IMR-90 (cell line): ENCODE results near the gene ATP6V0A4. TPM values are rescaled to one million over a fixed set of nuclear protein-coding genes. Genes with fewer than 3 reads are reported as not detected.

ENCODE experiments used
- ATAC-seq: fragments of 200-7000 bp; cut with Tn5 transposase; 2 replicates; pipeline ENCODE4 v1.9.1; 2020; ENCODE audit warnings: low read depth, mild to moderate bottlenecking, moderate library complexity
- BruUV-seq: library from RNA; stranded (reverse); fragments of 400-500 nt; replicated peaks from 2 replicates; lab custom pipeline; 2021; lab: Mats Ljungman, UMichigan
- CTCF ChIA-PET: fragments of 300-600 bp; formaldehyde crosslinking; extraction: SDS; loops from one replicate; lab custom pipeline; 2021; ENCODE audit warnings: antibody characterized with exemption; lab: Yijun Ruan, JAX
- POLR2A ChIA-PET: fragments of 300-600 bp; sonication (Branson Sonifier 250); formaldehyde crosslinking; loops from one replicate; lab custom pipeline; 2022; ENCODE audit warnings: antibody characterized with exemption; ENCODE audit not compliant: unreplicated experiment; lab: Charles Lee
- DNase-seq: peaks from one replicate; pipeline ENCODE4 v3.0.0; 2013
- H2AFZ ChIP-seq: replicated peaks from 2 replicates; pipeline ENCODE3; 2013; ENCODE audit warnings: low read length, mild to moderate bottlenecking; ENCODE audit not compliant: poor library complexity
- H2AK5ac ChIP-seq: 2 replicates; pipeline ENCODE4 v1.6.1; 2013; ENCODE audit warnings: low read depth, low read length, inconsistent platforms
- H2AK9ac ChIP-seq: replicated peaks from 2 replicates; pipeline ENCODE3; 2013; ENCODE audit warnings: mild to moderate bottlenecking, low read depth, low read length, moderate library complexity; ENCODE audit not compliant: poor library complexity
- H2BK120ac ChIP-seq: 2 replicates; pipeline ENCODE4 v1.6.1; 2013; ENCODE audit warnings: low read depth, low read length, inconsistent platforms
- H2BK15ac ChIP-seq: 3 replicates; pipeline ENCODE4 v1.6.1; 2013; ENCODE audit warnings: low read depth, low read length, inconsistent platforms
- H2BK20ac ChIP-seq: 2 replicates; pipeline ENCODE4 v1.6.1; 2013; ENCODE audit warnings: low read depth, mild to moderate bottlenecking, inconsistent platforms, low read length, moderate library complexity
- H2BK5ac ChIP-seq: 2 replicates; pipeline ENCODE4 v1.6.1; 2013; ENCODE audit warnings: mild to moderate bottlenecking, low read depth, low read length, inconsistent platforms; ENCODE audit not compliant: poor library complexity, severe bottlenecking
- H3K14ac ChIP-seq: replicated peaks from 2 replicates; pipeline ENCODE4 v1.6.1; 2013; ENCODE audit warnings: low read depth, low read length, inconsistent platforms
- H3K18ac ChIP-seq: 2 replicates; pipeline ENCODE4 v1.6.1; 2013; ENCODE audit warnings: low read depth, low read length, control low read depth
- H3K23ac ChIP-seq: 2 replicates; pipeline ENCODE4 v1.6.1; 2013; ENCODE audit warnings: low read depth, low read length, inconsistent platforms
- H3K27ac ChIP-seq: 2 replicates; pipeline ENCODE4 v1.5.1; 2013; ENCODE audit warnings: mild to moderate bottlenecking, control low read depth, low read length; ENCODE audit not compliant: insufficient read depth
- H3K27me3 ChIP-seq: 2 replicates; pipeline ENCODE4 v1.6.1; 2013; ENCODE audit warnings: low read length; ENCODE audit not compliant: control insufficient read depth, insufficient read depth
- H3K36me3 ChIP-seq: 2 replicates; pipeline ENCODE4 v1.6.1; 2013; ENCODE audit warnings: low read length, mixed read lengths; ENCODE audit not compliant: control insufficient read depth, insufficient read depth
- H3K4ac ChIP-seq: 2 replicates; pipeline ENCODE4 v1.6.1; 2013; ENCODE audit warnings: low read depth, low read length, inconsistent platforms
- H3K4me1 ChIP-seq: 2 replicates; pipeline ENCODE4 v1.6.1; 2013; ENCODE audit warnings: low read length, mixed read lengths; ENCODE audit not compliant: control insufficient read depth, insufficient read depth
- H3K4me2 ChIP-seq: 2 replicates; pipeline ENCODE4 v1.6.1; 2013; ENCODE audit warnings: low read depth, mild to moderate bottlenecking, control low read depth, low read length, moderate library complexity
- H3K4me3 ChIP-seq: 2 replicates; pipeline ENCODE4 v1.5.1; 2013; ENCODE audit warnings: low read depth, mild to moderate bottlenecking, control low read depth, low read length, moderate library complexity; ENCODE audit not compliant: insufficient read depth
- H3K56ac ChIP-seq: 2 replicates; pipeline ENCODE4 v1.6.1; 2013; ENCODE audit warnings: low read length, inconsistent platforms; ENCODE audit not compliant: insufficient read depth; ENCODE audit errors: extremely low read depth
- H3K79me1 ChIP-seq, 2 experiments: 2 replicates each; pipeline ENCODE4 v1.6.1; 2013; ENCODE audit warnings: low read length in 2 of 2, inconsistent platforms in 1 of 2, low read depth in 1 of 2
- H3K9ac ChIP-seq: 2 replicates; pipeline ENCODE4 v1.6.1; 2013; ENCODE audit warnings: low read depth, low read length, control low read depth
- H3K9me1 ChIP-seq: 2 replicates; pipeline ENCODE4 v1.6.1; 2013; ENCODE audit warnings: low read length, inconsistent platforms; ENCODE audit not compliant: insufficient read depth
- H3K9me3 ChIP-seq: 2 replicates; pipeline ENCODE4 v1.6.1; 2013; ENCODE audit warnings: low read length; ENCODE audit not compliant: control insufficient read depth, insufficient read depth
- H4K20me1 ChIP-seq: 2 replicates; pipeline ENCODE4 v1.6.1; 2013; ENCODE audit warnings: low read length, inconsistent platforms; ENCODE audit not compliant: insufficient read depth
- H4K5ac ChIP-seq: 2 replicates; pipeline ENCODE4 v1.6.1; 2013; ENCODE audit warnings: mild to moderate bottlenecking, low read depth, low read length, control low read depth
- H4K8ac ChIP-seq, 2 experiments: 2 replicates each; pipeline ENCODE4 v1.6.1; 2013; ENCODE audit warnings: low read depth in 2 of 2, low read length in 2 of 2, control low read depth in 1 of 2, inconsistent platforms in 1 of 2
- H4K91ac ChIP-seq: 2 replicates; pipeline ENCODE4 v1.6.1; 2013; ENCODE audit warnings: low read depth, low read length, inconsistent platforms; ENCODE audit not compliant: insufficient read depth
- CEBPB ChIP-seq: IDR thresholded peaks from 2 replicates; pipeline ENCODE4 v1.6.1; 2012; ENCODE audit warnings: low read depth, low read length, improper control_type of control experiment
- WGBS, 2 experiments: methylation state at CpG; one replicate each; pipeline versions ENCODE4 v1.1.5 to v1.1.7; 2013; ENCODE audit warnings: missing lambda C conversion rate in 2 of 2; ENCODE audit not compliant: insufficient read length in 1 of 2; ENCODE audit errors: extremely low coverage in 2 of 2; 5-methylcytosine and 5-hydroxymethylcytosine counted together
- dilution Hi-C: fragments of 300-500 bp; cut with HindIII; formaldehyde crosslinking; loops from one replicate; pipeline ENCODE4 v1.14.3; 2018; ENCODE audit warnings: low sequenced_read_pairs; ENCODE audit not compliant: unreplicated experiment
- in situ Hi-C: fragments of 300-500 bp; cut with MboI; formaldehyde crosslinking; loops from 3 replicates; pipeline ENCODE4 v1.14.3; 2019; ENCODE audit warnings: low sequenced_read_pairs, inconsistent platforms, mixed read lengths
- intact Hi-C: fragments of 100-400 bp; cut with micrococcal nuclease; formaldehyde crosslinking; loops from 2 replicates; pipeline ENCODE4 v1.10.0; 2022
- polyA plus RNA-seq, 3 experiments: library from polyadenylated mRNA; depleted of rRNA; stranded (reverse); fragments of >200 nt; gene quantifications; 2 replicates each; pipeline ENCODE4 v1.2.3, GENCODE V29; 2012; ENCODE audit warnings: low replicate concordance in 1 of 3
- total RNA-seq: library from RNA; depleted of rRNA; stranded (reverse); fragments of >200 nt; gene quantifications from 2 replicates; pipeline ENCODE4 v1.2.3, GENCODE V29; 2012

Gene ATP6V0A4
- total and polyA plus RNA-seq, 2 of the 4 experiments (the other 2 are of a cell fraction) = 0.05 to 0.18 TPM

- Histone ChIP-seq H4K8ac (no peak overlapping the region), H3K9me3 (no peaks in the 10 kb centered on the region), H2BK15ac (no peak overlapping the region), H3K23ac (no peak overlapping the region), H3K27ac (no peak overlapping the region), H3K14ac (no peak overlapping the region), H3K18ac (no peak overlapping the region), H2BK20ac (no peak overlapping the region), H3K4me3 (no peak overlapping the region), H3K27me3 (no peaks in the 10 kb centered on the region), H3K56ac (no peak overlapping the region), H2AK5ac (no peak overlapping the region), H3K9ac (no peak overlapping the region), H3K4me1 (no peaks in the 10 kb centered on the region), H2AFZ (no peak overlapping the region), H4K91ac (no peak overlapping the region), H3K4ac (no peak overlapping the region), H3K4me2 (no peak overlapping the region), H4K5ac (no peak overlapping the region), H2BK120ac (no peak overlapping the region), H4K20me1 (no peaks in the 10 kb centered on the region), H3K9me1 (no peaks in the 10 kb centered on the region), H3K79me1 (no peaks in the 10 kb centered on the region), H2AK9ac (no peak overlapping the region), H2BK5ac (no peak overlapping the region), H3K36me3 (no peaks in the 10 kb centered on the region)
- DNase-seq (no peak), ATAC-seq (no peak)
- no peak for TF ChIP-seq CEBPB
- no TSS peak for BruUV-seq
- CTCF ChIA-PET = no interaction called here
- 57% methylated on average over 1 of the region's 1 CpG; no CpG with 5 or more reads in 1 of the 2 experiments for WGBS, 2 experiments
- POLR2A ChIA-PET = no interaction called here
- intact Hi-C loops = no loop called here
- dilution Hi-C loops = no loop called here
- in situ Hi-C loops = no loop called here
Observed at GRCh38 chr7:138816650-138817049, 18.7 kb upstream of the ATP6V0A4 start.
